Activated B cell treated with CpG ODN at 0.5 μM for 24 hours (primary cell): Measurements from ENCODE around the gene NAGPA. TPM values are rescaled to one million over a fixed set of nuclear protein-coding genes. Genes with fewer than 3 reads are reported as not detected.
"Not testable (repeated sequence)": the region's sequence is repeated elsewhere in the genome, so short reads cannot be mapped to it uniquely, and the experiment has no call there.

Experiments used
- ATAC-seq: fragments of 200-7000 bp; cut with Tn5 transposase; one replicate; pipeline ENCODE4 v1.10.0; 2021; ENCODE audit warnings: low read depth, mild to moderate bottlenecking, moderate library complexity
- CTCF ChIA-PET: fragments of 350-600 bp; sonication (Branson Sonifier 250); formaldehyde crosslinking; loops from one replicate; lab custom pipeline; 2021; ENCODE audit warnings: antibody characterized with exemption; lab: Charles Lee
- POLR2A ChIA-PET: fragments of 350-600 bp; sonication (Branson Sonifier 250); formaldehyde crosslinking; loops from one replicate; lab custom pipeline; 2021; ENCODE audit warnings: antibody characterized with exemption; lab: Charles Lee
- DNase-seq: peaks from one replicate; pipeline ENCODE4 v3.0.0; 2022
- H3K27ac Mint-ChIP-seq: one replicate; pipeline ENCODE4 v1.8.0; 2020; ENCODE audit warnings: mixed read lengths
- H3K27me3 Mint-ChIP-seq: one replicate; pipeline ENCODE4 v1.8.0; 2021; ENCODE audit warnings: mixed read lengths
- H3K36me3 Mint-ChIP-seq: one replicate; pipeline ENCODE4 v1.8.0; 2021; ENCODE audit warnings: low read depth, mixed read lengths
- H3K4me1 Mint-ChIP-seq: one replicate; pipeline ENCODE4 v1.8.0; 2021; ENCODE audit warnings: mixed read lengths
- H3K4me3 Mint-ChIP-seq: one replicate; pipeline ENCODE4 v1.8.0; 2020; ENCODE audit warnings: mild to moderate bottlenecking, mixed read lengths
- H3K9me3 Mint-ChIP-seq: one replicate; pipeline ENCODE4 v1.8.0; 2020; ENCODE audit warnings: mixed read lengths
- intact Hi-C: fragments of 100-400 bp; cut with micrococcal nuclease; formaldehyde crosslinking; loops from one replicate; pipeline ENCODE4 v1.15.1; 2024
- total RNA-seq: library from RNA; stranded (reverse); gene quantifications from 2 replicates; pipeline ENCODE4 v1.2.3, GENCODE V29; 2022
- TF ChIP-seq, protein P1 (sequence below): fragments of 200-600 bp; IDR thresholded peaks from one replicate; pipeline ENCODE4 v1.8.0; 2022; ENCODE audit warnings: antibody characterized with exemption, mild to moderate bottlenecking

The NAGPA gene
- total RNA-seq, 1 donor from 2014 or later = 23.8 TPM

- CTCF ChIA-PET = no interaction called here
- DNase-seq (no peak), ATAC-seq (no peak)
- Mint-ChIP-seq H3K4me3 (no peak overlapping the region), H3K36me3 (no peaks in the 10 kb centered on the region), H3K4me1 (no peaks in the 10 kb centered on the region), H3K27ac (no peak overlapping the region), H3K9me3 (peaks cover 2% of the 10 kb centered on the region), H3K27me3 (peaks cover 11% of the 10 kb centered on the region)
- TF ChIP-seq, protein P1, sequence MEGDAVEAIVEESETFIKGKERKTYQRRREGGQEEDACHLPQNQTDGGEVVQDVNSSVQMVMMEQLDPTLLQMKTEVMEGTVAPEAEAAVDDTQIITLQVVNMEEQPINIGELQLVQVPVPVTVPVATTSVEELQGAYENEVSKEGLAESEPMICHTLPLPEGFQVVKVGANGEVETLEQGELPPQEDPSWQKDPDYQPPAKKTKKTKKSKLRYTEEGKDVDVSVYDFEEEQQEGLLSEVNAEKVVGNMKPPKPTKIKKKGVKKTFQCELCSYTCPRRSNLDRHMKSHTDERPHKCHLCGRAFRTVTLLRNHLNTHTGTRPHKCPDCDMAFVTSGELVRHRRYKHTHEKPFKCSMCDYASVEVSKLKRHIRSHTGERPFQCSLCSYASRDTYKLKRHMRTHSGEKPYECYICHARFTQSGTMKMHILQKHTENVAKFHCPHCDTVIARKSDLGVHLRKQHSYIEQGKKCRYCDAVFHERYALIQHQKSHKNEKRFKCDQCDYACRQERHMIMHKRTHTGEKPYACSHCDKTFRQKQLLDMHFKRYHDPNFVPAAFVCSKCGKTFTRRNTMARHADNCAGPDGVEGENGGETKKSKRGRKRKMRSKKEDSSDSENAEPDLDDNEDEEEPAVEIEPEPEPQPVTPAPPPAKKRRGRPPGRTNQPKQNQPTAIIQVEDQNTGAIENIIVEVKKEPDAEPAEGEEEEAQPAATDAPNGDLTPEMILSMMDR = no peak
- POLR2A ChIA-PET = no interaction called here
- intact Hi-C loops = no loop called here
Observed at GRCh38 chr16:5045499-5046115, 11.9 kb upstream of the NAGPA start.

- H3K4me3 Mint-ChIP-seq, POLR2A ChIA-PET, H3K27ac Mint-ChIP-seq, H3K9me3 Mint-ChIP-seq, CTCF ChIA-PET, intact Hi-C loops, ATAC-seq, H3K36me3 Mint-ChIP-seq, DNase-seq, H3K4me1 Mint-ChIP-seq: not testable (repeated sequence)
- peaks cover 11% of the 10 kb centered on the region for H3K27me3 Mint-ChIP-seq
Observed at GRCh38 chr16:5044581-5044980, 10.8 kb upstream of the NAGPA start.

DNA sequence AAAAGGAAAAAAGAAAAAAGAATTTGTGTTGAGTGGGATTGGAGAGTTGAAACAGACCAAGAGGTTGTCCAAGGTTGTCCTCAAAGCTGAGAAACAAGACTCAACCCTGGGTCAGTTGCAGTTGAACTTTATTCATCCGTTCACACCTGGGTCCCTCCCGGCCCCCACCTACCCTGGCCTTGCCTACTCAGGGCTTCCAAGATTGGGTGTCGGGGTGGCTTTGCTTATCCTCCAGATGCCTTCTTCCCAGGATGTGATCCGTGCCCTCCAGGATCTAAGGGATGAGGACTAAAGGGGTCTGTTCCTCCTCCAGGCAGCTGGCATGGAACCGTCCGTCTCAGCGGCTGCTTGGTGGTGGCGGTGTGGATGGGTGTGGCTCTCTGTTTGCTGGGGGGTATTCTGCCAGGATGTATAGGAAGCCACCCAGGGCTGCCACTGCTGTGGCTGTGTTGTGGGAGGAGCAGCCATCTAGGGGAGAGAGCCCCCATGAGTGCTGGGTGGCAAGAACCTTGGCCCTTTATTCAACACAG lies 10.3 kb upstream of the NAGPA start:
- TF ChIP-seq, protein P1 = no peak
- ATAC-seq (no peak), DNase-seq (no peak)
- intact Hi-C loops = no loop called here
- CTCF ChIA-PET = no interaction called here
- Mint-ChIP-seq H3K27ac (no peak overlapping the region), H3K9me3 (no peaks in the 10 kb centered on the region), H3K27me3 (peaks cover 11% of the 10 kb centered on the region), H3K4me1 (no peaks in the 10 kb centered on the region), H3K4me3 (no peak overlapping the region), H3K36me3 (no peaks in the 10 kb centered on the region)
- POLR2A ChIA-PET = no interaction called here

DNA sequence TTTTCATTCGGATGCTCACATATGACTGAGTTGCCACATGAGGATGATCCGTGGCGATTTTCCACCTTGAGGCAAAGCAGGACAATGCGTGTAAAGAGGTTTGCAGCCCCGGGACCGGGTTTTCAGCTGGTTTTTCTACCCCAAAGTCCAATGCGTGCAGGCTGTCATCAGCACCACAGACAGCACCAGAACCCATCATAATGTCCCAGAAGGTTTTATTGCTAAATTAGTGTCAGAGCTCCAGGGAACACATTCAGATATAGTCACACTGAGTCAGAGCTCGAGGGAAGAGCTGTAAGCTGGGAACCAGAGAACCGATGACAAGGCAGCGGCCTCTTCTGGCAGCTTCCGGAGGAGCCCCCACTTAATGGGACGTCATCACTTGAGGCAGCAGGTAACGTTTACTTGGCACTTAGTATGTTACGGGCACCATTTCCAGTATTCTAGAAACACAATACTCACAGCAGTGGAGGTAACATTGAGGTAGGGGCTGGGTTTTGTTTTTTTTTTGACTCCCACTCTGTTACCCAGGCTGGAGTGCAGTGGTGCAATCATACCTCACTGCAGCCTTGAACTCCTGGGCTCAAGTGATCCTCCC lies 8.9 kb upstream of the NAGPA start:
- H3K9me3 Mint-ChIP-seq = no peaks in the 10 kb centered on the region

DNA sequence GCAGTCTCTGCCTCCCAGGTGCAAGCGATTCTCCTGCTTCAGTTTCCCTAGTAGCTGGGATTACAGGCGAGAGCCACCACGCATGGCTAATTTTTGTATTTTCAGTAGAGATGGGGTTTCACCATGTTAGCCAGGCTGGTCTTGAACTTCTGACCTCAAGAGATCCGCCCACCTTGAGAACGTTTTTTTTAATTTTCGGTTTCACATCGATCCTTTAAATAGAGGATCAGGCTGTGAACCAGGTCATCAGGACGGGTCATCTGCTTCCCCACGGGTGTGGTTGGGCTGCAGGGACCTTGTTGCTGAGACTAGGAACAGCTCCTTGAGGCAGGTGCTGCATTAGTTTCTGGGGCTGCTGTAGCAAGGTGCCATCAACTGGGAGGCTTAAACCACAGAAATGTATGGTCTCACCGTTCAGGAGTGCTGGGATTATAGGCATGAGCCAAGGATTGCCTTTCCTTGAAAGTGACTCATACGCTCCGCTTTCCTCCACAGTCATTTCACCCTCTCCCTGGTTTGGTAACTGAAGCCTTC lies 7.9 kb upstream of the NAGPA start:
- Mint-ChIP-seq H3K36me3 (no peaks in the 10 kb centered on the region), H3K4me3 (no peak overlapping the region), H3K27ac (no peak overlapping the region), H3K27me3 (peaks cover 4% of the 10 kb centered on the region), H3K4me1 (no peaks in the 10 kb centered on the region), H3K9me3 (no peaks in the 10 kb centered on the region)
- intact Hi-C loops = no loop called here
- TF ChIP-seq, protein P1 = no peak
- DNase-seq (no peak), ATAC-seq (no peak)
- ChIA-PET POLR2A (no interaction called here), CTCF (no interaction called here)

More for the DNA sequence above, 8.9 kb upstream of the NAGPA start:
- CTCF ChIA-PET = no interaction called here
- DNase-seq (no peak), ATAC-seq (no peak)
- POLR2A ChIA-PET = no interaction called here
- Mint-ChIP-seq H3K4me1 (no peaks in the 10 kb centered on the region), H3K4me3 (no peak overlapping the region), H3K27me3 (peaks cover 9% of the 10 kb centered on the region), H3K36me3 (no peaks in the 10 kb centered on the region), H3K27ac (no peak overlapping the region)
- TF ChIP-seq, protein P1 = no peak
- intact Hi-C loops = no loop called here
